H1 (cell line): ENCODE data around the gene ZDHHC8. TPM values are rescaled to one million over a fixed set of nuclear protein-coding genes. Genes with fewer than 3 reads are reported as not detected.

Experiments
- CTCF ChIA-PET: fragments of 300-600 bp; sonication (Branson Sonifier 250); formaldehyde crosslinking; loops from one replicate; lab custom pipeline; 2021; ENCODE audit not compliant: partially characterized antibody; lab: Charles Lee
- POLR2A ChIA-PET: fragments of 300-600 bp; sonication (Branson Sonifier 250); formaldehyde crosslinking; loops from one replicate; lab custom pipeline; 2021; ENCODE audit warnings: inconsistent platforms; ENCODE audit not compliant: partially characterized antibody; lab: Charles Lee
- DNase-seq, 2 experiments: peaks; one replicate each; pipeline versions ENCODE4 v3.0.0 to v3.0.0-alpha.2; 2010 to 2022; ENCODE audit warnings: low spot score in 2 of 2, low read depth in 1 of 2, mixed read lengths in 1 of 2
- FAIRE-seq: peaks from 2 replicates; lab custom pipeline; 2011; peaks lifted over from hg19 to GRCh38; lab: Jason Lieb, UNC
- H2AFZ ChIP-seq: 2 replicates; pipeline ENCODE4 v1.8.1; 2012; ENCODE audit warnings: low read length, inconsistent platforms
- H2AK5ac ChIP-seq: 2 replicates; pipeline ENCODE4 v1.6.1; 2013; ENCODE audit warnings: low read depth, low read length
- H2BK120ac ChIP-seq: replicated peaks from 2 replicates; pipeline ENCODE3; 2013; ENCODE audit warnings: low read depth, low read length, inconsistent platforms
- H2BK12ac ChIP-seq: 2 replicates; pipeline ENCODE4 v1.6.1; 2013; ENCODE audit warnings: low read depth, low read length
- H2BK15ac ChIP-seq: 2 replicates; pipeline ENCODE4 v1.6.1; 2013; ENCODE audit warnings: low read length
- H2BK20ac ChIP-seq: 2 replicates; pipeline ENCODE4 v1.6.1; 2013; ENCODE audit warnings: low read length
- H2BK5ac ChIP-seq: 2 replicates; pipeline ENCODE4 v1.6.1; 2013; ENCODE audit warnings: low read depth, low read length
- H3K14ac ChIP-seq: 2 replicates; pipeline ENCODE4 v1.6.1; 2013; ENCODE audit warnings: inconsistent platforms; ENCODE audit not compliant: insufficient read length
- H3K18ac ChIP-seq: 2 replicates; pipeline ENCODE4 v1.6.1; 2013; ENCODE audit warnings: low read length; ENCODE audit errors: extremely low read depth
- H3K23ac ChIP-seq: 2 replicates; pipeline ENCODE4 v1.6.1; 2013; ENCODE audit warnings: inconsistent platforms; ENCODE audit not compliant: insufficient read length
- H3K23me2 ChIP-seq: 2 replicates; pipeline ENCODE4 v1.6.1; 2013; ENCODE audit warnings: low read depth, low read length
- H3K27ac ChIP-seq: 2 replicates; pipeline ENCODE4 v1.6.1; 2011; ENCODE audit warnings: low read depth, low read length, inconsistent platforms
- H3K27me3 ChIP-seq, 4 experiments: replicated peaks in 1 of 4; 1 replicate in 1 of 4; 2 replicates in 3 of 4; pipeline versions ENCODE4 v1.6.1 to v1.8.1; 2011 to 2013; ENCODE audit warnings: low read length in 3 of 4, mild to moderate bottlenecking in 3 of 4, inconsistent platforms in 2 of 4, mixed read lengths in 2 of 4, moderate library complexity in 1 of 4; ENCODE audit not compliant: control insufficient read depth in 3 of 4, insufficient read depth in 3 of 4; ENCODE audit errors: extremely low read depth in 1 of 4
- H3K36me3 ChIP-seq, 4 experiments: 2 replicates each; pipeline versions ENCODE4 v1.6.1 to v1.8.1; 2011 to 2013; ENCODE audit warnings: mild to moderate bottlenecking in 4 of 4, low read length in 3 of 4, moderate library complexity in 2 of 4, control low read depth in 1 of 4, inconsistent platforms in 1 of 4; ENCODE audit not compliant: insufficient read depth in 4 of 4, control insufficient read depth in 2 of 4
- H3K4ac ChIP-seq: replicated peaks from 2 replicates; pipeline ENCODE3; 2013; ENCODE audit warnings: low read length, low read depth, mixed read lengths, inconsistent platforms; ENCODE audit not compliant: insufficient read length
- H3K4me1 ChIP-seq, 4 experiments: replicated peaks in 1 of 4; 1 replicate in 1 of 4; 2 replicates in 3 of 4; pipeline versions ENCODE4 v1.6.1 to v1.8.1; 2011 to 2013; ENCODE audit warnings: low read length in 3 of 4, inconsistent platforms in 2 of 4, mixed read lengths in 1 of 4; ENCODE audit not compliant: insufficient read depth in 4 of 4, control insufficient read depth in 3 of 4
- H3K4me2 ChIP-seq, 2 experiments: 2 replicates each; pipeline versions ENCODE4 v1.6.1 to v1.8.1; 2011 to 2013; ENCODE audit warnings: low read depth in 2 of 2, low read length in 2 of 2, control low read depth in 1 of 2, inconsistent platforms in 1 of 2, mild to moderate bottlenecking in 1 of 2; ENCODE audit not compliant: insufficient read depth in 1 of 2
- H3K4me3 ChIP-seq, 4 experiments: fragments of 200-600, 300-600 bp in 1 of 4; sonication (generic), shearing (Covaris generic), sonication (Bioruptor Twin) in 1 of 4; 2 replicates each; pipeline versions ENCODE4 v1.5.1 to v1.8.1; 2011 to 2016; ENCODE audit warnings: low read length in 4 of 4, low read depth in 3 of 4, control low read depth in 2 of 4, inconsistent platforms in 2 of 4, mild to moderate bottlenecking in 2 of 4, mixed read lengths in 1 of 4, moderate library complexity in 1 of 4; ENCODE audit not compliant: insufficient read depth in 2 of 4; ENCODE audit errors: extremely low read depth in 1 of 4
- H3K56ac ChIP-seq: replicated peaks from 2 replicates; pipeline ENCODE3; 2013; ENCODE audit warnings: low read depth, mild to moderate bottlenecking, mixed read lengths, low read length, inconsistent platforms; ENCODE audit not compliant: insufficient read length
- H3K79me1 ChIP-seq: 2 replicates; pipeline ENCODE4 v1.6.1; 2013; ENCODE audit warnings: low read depth, low read length, control low read depth
- H3K79me2 ChIP-seq, 2 experiments: 2 replicates each; pipeline versions ENCODE4 v1.6.1 to v1.8.1; 2012 to 2013; ENCODE audit warnings: low read length in 2 of 2, mild to moderate bottlenecking in 2 of 2, inconsistent platforms in 1 of 2; ENCODE audit not compliant: insufficient read depth in 2 of 2, control insufficient read depth in 1 of 2
- H3K9ac ChIP-seq, 4 experiments: replicated peaks in 1 of 4; 1 replicate in 1 of 4; 2 replicates in 3 of 4; pipeline versions ENCODE4 v1.6.1 to v1.8.1; 2011 to 2013; ENCODE audit warnings: low read depth in 3 of 4, low read length in 3 of 4, control low read depth in 2 of 4, mild to moderate bottlenecking in 2 of 4, moderate library complexity in 2 of 4, inconsistent platforms in 1 of 4; ENCODE audit errors: extremely low read depth in 1 of 4
- H3K9me3 ChIP-seq, 2 experiments: 2 replicates each; pipeline versions ENCODE4 v1.6.1 to v1.8.1; 2012 to 2013; ENCODE audit warnings: mild to moderate bottlenecking in 2 of 2, moderate library complexity in 2 of 2, control low read depth in 1 of 2, inconsistent platforms in 1 of 2, low read depth in 1 of 2, low read length in 1 of 2, mixed read lengths in 1 of 2; ENCODE audit not compliant: insufficient read depth in 2 of 2
- H4K20me1 ChIP-seq, 2 experiments: replicated peaks in 1 of 2; 2 replicates each; pipeline versions ENCODE3 to v1.8.1; 2011 to 2013; ENCODE audit warnings: inconsistent platforms in 2 of 2, low read length in 2 of 2, mild to moderate bottlenecking in 1 of 2; ENCODE audit not compliant: insufficient read depth in 2 of 2, control insufficient read depth in 1 of 2
- H4K5ac ChIP-seq: 2 replicates; pipeline ENCODE4 v1.6.1; 2013; ENCODE audit warnings: low read length, low read depth, mixed read lengths, inconsistent platforms; ENCODE audit not compliant: insufficient read length
- H4K8ac ChIP-seq: 2 replicates; pipeline ENCODE4 v1.8.0; 2013; ENCODE audit warnings: mild to moderate bottlenecking, moderate library complexity, low read length, inconsistent platforms; ENCODE audit not compliant: insufficient read depth; ENCODE audit errors: extremely low read depth
- H4K91ac ChIP-seq: replicated peaks from 2 replicates; pipeline ENCODE3; 2013; ENCODE audit warnings: low read length, mixed read lengths, inconsistent platforms; ENCODE audit not compliant: insufficient read length
- ATF2 ChIP-seq: IDR thresholded peaks from 2 replicates; pipeline ENCODE4 v1.6.1; 2012; ENCODE audit warnings: low read length, inconsistent platforms
- CHD2 ChIP-seq: IDR thresholded peaks from 2 replicates; pipeline ENCODE4 v1.6.1; 2012; ENCODE audit warnings: low read length, improper control_type of control experiment
- E2F6 ChIP-seq: IDR thresholded peaks from 2 replicates; pipeline ENCODE4 v1.6.1; 2012; ENCODE audit warnings: inconsistent platforms
- EP300 ChIP-seq, 2 experiments: IDR thresholded peaks; 1 replicate in 1 of 2; 2 replicates in 1 of 2; pipeline ENCODE4 v1.6.1; 2011 to 2012; ENCODE audit warnings: low read depth in 2 of 2, low read length in 2 of 2, mild to moderate bottlenecking in 2 of 2, borderline replicate concordance in 1 of 2, inconsistent platforms in 1 of 2, moderate library complexity in 1 of 2
- KDM1A ChIP-seq: fragments of 200-600, 300-600 bp; sonication (generic); IDR thresholded peaks from 2 replicates; pipeline ENCODE4 v1.7.1; 2016; ENCODE audit warnings: mild to moderate bottlenecking, low read length, borderline replicate concordance
- PHF8 ChIP-seq: fragments of 200-600 bp; sonication (generic); conservative IDR thresholded peaks from 2 replicates; pipeline ENCODE4 v1.7.1; 2012; ENCODE audit warnings: low read depth, mild to moderate bottlenecking, inconsistent platforms, low read length, moderate library complexity
- RFX5 ChIP-seq: IDR thresholded peaks from 2 replicates; pipeline ENCODE4 v1.6.1; 2011; ENCODE audit warnings: low read depth, low read length, improper control_type of control experiment, borderline replicate concordance
- SAP30 ChIP-seq: fragments of 300-600 bp; sonication (generic); IDR thresholded peaks from 2 replicates; pipeline ENCODE4 v1.7.1; 2012; ENCODE audit warnings: low read length, moderate library complexity, mild to moderate bottlenecking, inconsistent platforms; ENCODE audit not compliant: insufficient read depth, insufficient replicate concordance
- SP2 ChIP-seq: IDR thresholded peaks from 2 replicates; pipeline ENCODE4 v1.6.1; 2012; ENCODE audit warnings: mild to moderate bottlenecking, low read length, inconsistent platforms
- TCF12 ChIP-seq: IDR thresholded peaks from 2 replicates; pipeline ENCODE4 v1.6.1; 2011; ENCODE audit warnings: low read depth, mild to moderate bottlenecking, low read length
- YY1 ChIP-seq: IDR thresholded peaks from 2 replicates; pipeline ENCODE4 v1.6.1; 2011; ENCODE audit warnings: low read depth, mild to moderate bottlenecking, low read length
- WGBS, 2 experiments: shearing (Covaris generic) in 1 of 2; methylation state at CpG; one replicate each; pipeline versions ENCODE4 v1.1.6 to v1.1.7; 2013 to 2015; ENCODE audit warnings: low lambda C conversion rate in 2 of 2, mixed read lengths in 2 of 2, inconsistent platforms in 1 of 2, low coverage in 1 of 2, missing lambda C conversion rate in 1 of 2; ENCODE audit not compliant: insufficient replicate concordance in 2 of 2, insufficient coverage in 1 of 2, insufficient read length in 1 of 2; ENCODE audit errors: extremely low coverage in 1 of 2, missing lambda C conversion rate in 1 of 2; 5-methylcytosine and 5-hydroxymethylcytosine counted together
- polyA plus RNA-seq, 7 experiments: library from polyadenylated mRNA; depleted of rRNA in 3 of 7; stranded (reverse) in 5 of 7; unstranded in 2 of 7; fragments of >200 nt in 5 of 7; fragments of 200-250 nt in 2 of 7; gene quantifications; 1 replicate in 5 of 7; 2 replicates in 1 of 7; 4 replicates in 1 of 7; pipeline versions ENCODE4 v1.2.1 to v1.2.3, GENCODE V29; 2011 to 2013; ENCODE audit warnings: missing spikeins in 2 of 7, mixed read lengths in 2 of 7
- total RNA-seq: library from RNA; stranded (reverse); fragmentation: NEBNext Ultra II Directional; extraction: Animal tissue kit (Norgen Biotek cat#: 25700); gene quantifications from 2 replicates; pipeline ENCODE4 v1.2.1, GENCODE V29; 2021

The ZDHHC8 gene
- total and polyA plus RNA-seq, 2 of the 8 experiments (the other 6 are each of a cell fraction or from before 2014, with no cell fraction given): 18.6 to 65.6 TPM

- no peak overlapping the region for H2BK12ac ChIP-seq
- H3K9ac ChIP-seq: no peak overlapping the region
- no peak for TF ChIP-seq TCF12
- TF ChIP-seq YY1: no peak
- TF ChIP-seq RFX5: no peak
- TF ChIP-seq CHD2: no peak
- no peak for TF ChIP-seq SP2
- TF ChIP-seq EP300 (IDR thresholded peaks at IDR 0.05; ENCODE audit: borderline replicate concordance in 1 of 2, low read depth in 2 of 2, low read length in 2 of 2): no peak
- TF ChIP-seq SAP30: no peak
- TF ChIP-seq KDM1A: no peak
- TF ChIP-seq ATF2: no peak
- no peak for TF ChIP-seq E2F6
- no peak for TF ChIP-seq PHF8
- H3K4ac ChIP-seq: no peak overlapping the region
- no peak overlapping the region for H3K4me2 ChIP-seq
- DNase-seq (no peak), FAIRE-seq (no peak)
- no peak overlapping the region for H2BK5ac ChIP-seq
- H3K14ac ChIP-seq: no peak overlapping the region
- no peak overlapping the region for H2BK20ac ChIP-seq
- H4K8ac ChIP-seq: no peak overlapping the region; the same call in 1 of the 2 replicates
- no peak overlapping the region for H2BK120ac ChIP-seq
- H3K9me3 ChIP-seq: no peaks in the 10 kb centered on the region
- H3K18ac ChIP-seq: no peak overlapping the region
- H3K56ac ChIP-seq: no peak overlapping the region
- no peak overlapping the region for H2BK15ac ChIP-seq
- H3K27me3 ChIP-seq: no peaks in the 10 kb centered on the region; a peak in 2 of 7 replicates
- no peak overlapping the region for H3K23ac ChIP-seq
- H3K36me3 ChIP-seq: 0 out of 8 replicates have a peak, but pooled peaks cover 0 to 4% (median 0%) of the 10 kb centered on the region in 4 experiments
- CTCF ChIA-PET: interaction anchor here (0.7 kb wide), 1 partner anchor 95 kb away, joined by 3 read pairs; no protein-coding TSS in a partner anchor
- H3K79me2 ChIP-seq: peaks cover 0 to 21% of the 10 kb centered on the region in 2 experiments; a peak in 3 of 4 replicates
- H3K23me2 ChIP-seq: peaks cover 7% of the 10 kb centered on the region; the same call in 1 of the 2 replicates
- H3K4me3 ChIP-seq: no peak overlapping the region
- no peak overlapping the region for H3K27ac ChIP-seq
- H2AK5ac ChIP-seq: no peak overlapping the region
- no peak overlapping the region for H4K91ac ChIP-seq
- no peak overlapping the region for H2AFZ ChIP-seq
- 84% methylated on average over 3 of the region's 4 CpGs; no CpG with 5 or more reads in 1 of the 2 experiments for WGBS, 2 experiments
- no peak overlapping the region for H4K5ac ChIP-seq
- peaks cover 0 to 11% (median 7%) of the 10 kb centered on the region in 4 experiments; a peak in 4 of 7 replicates for H3K4me1 ChIP-seq
- peaks cover 15 to 34% of the 10 kb centered on the region in 2 experiments for H4K20me1 ChIP-seq
- peaks cover 21% of the 10 kb centered on the region for H3K79me1 ChIP-seq
- POLR2A ChIA-PET: interaction anchor here (6.3 to 10.1 kb wide), 2 partner anchors 8 to 16 kb away, joined by 40 to 104 read pairs; partner anchors contain the start of gene TRMT2A
These were observed 3.7 kb downstream of the ZDHHC8 start for GRCh38 chr22:20135265-20135664.
